ENCODE results near the gene LCE7A.
A peak's percentile ranks its signal among the peaks of the same experiment; 100 is the strongest.

LCE7A gene

DNA sequence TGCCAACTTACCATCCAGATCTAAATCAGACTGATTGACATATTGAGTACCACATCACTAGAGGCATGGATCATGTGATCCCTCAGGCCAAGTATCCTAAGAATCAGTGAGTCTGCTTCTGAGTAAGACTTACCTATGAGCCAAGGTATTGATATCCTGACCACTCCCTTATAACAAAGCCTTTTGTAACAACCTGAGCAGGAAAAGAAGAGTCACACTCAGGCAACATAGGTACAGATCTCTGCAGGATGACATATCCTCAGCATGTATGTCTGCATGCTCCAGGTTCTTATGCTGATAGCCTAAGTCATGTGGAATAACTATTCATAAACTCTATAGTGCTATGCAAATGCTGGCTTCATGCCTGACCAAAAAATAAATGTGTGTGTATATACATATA, 34.8 kb upstream of the LCE7A start:
- DNase-seq (ENCODE audit: low spot score) = no peak
- no peak overlapping the region for H3K27ac ChIP-seq (ENCODE audit: poor library complexity, severe bottlenecking)
- TF ChIP-seq, protein P1, sequence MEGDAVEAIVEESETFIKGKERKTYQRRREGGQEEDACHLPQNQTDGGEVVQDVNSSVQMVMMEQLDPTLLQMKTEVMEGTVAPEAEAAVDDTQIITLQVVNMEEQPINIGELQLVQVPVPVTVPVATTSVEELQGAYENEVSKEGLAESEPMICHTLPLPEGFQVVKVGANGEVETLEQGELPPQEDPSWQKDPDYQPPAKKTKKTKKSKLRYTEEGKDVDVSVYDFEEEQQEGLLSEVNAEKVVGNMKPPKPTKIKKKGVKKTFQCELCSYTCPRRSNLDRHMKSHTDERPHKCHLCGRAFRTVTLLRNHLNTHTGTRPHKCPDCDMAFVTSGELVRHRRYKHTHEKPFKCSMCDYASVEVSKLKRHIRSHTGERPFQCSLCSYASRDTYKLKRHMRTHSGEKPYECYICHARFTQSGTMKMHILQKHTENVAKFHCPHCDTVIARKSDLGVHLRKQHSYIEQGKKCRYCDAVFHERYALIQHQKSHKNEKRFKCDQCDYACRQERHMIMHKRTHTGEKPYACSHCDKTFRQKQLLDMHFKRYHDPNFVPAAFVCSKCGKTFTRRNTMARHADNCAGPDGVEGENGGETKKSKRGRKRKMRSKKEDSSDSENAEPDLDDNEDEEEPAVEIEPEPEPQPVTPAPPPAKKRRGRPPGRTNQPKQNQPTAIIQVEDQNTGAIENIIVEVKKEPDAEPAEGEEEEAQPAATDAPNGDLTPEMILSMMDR (IDR thresholded peaks at IDR 0.05; ENCODE audit: poor library complexity, severe bottlenecking) = no peak
- no peaks in the 10 kb centered on the region for H3K36me3 ChIP-seq (ENCODE audit: low read depth)
- H3K4me1 ChIP-seq (ENCODE audit: insufficient read depth, poor library complexity, severe bottlenecking) = no peaks in the 10 kb centered on the region
- H3K4me3 ChIP-seq (ENCODE audit: severe bottlenecking) = no peak overlapping the region
- no peaks in the 10 kb centered on the region for H3K9me3 ChIP-seq (ENCODE audit: severe bottlenecking)
- ATAC-seq (ENCODE audit: low read depth) = 0 out of 3 replicates have a peak, but pooled peaks have one; percentile 10
- H3K27me3 ChIP-seq (ENCODE audit: insufficient read depth, poor library complexity, severe bottlenecking) = no peaks in the 10 kb centered on the region

DNA sequence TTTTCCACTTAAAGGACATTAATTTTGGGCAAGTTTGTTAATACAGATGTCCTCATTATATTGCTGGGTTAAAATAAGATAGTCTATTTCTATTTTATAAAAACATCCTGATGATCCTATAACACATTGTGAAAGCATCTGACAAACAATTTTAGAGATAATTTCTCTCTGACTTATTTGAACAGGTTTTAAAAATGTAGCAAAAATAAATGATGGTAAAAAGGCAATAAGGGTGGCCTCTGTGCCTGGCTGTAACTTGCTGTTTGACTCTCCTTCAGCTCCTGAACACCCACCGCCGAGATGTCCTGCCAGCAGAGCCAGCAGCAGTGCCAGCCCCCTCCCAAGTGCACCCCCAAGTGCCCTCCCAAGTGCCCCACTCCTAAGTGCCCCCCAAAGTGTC, 32.6 kb upstream of the LCE7A start, which contains the start of gene LCE1A:
TSS of gene LCE1A (plus strand) at position 301 of the 400 bp plus-strand sequence. CDS start at position 301, 0 bp downstream.
- no peak for ATAC-seq (ENCODE audit: low read depth)
- Histone ChIP-seq H3K27ac (ENCODE audit: poor library complexity, severe bottlenecking) (no peak within 1 kb of the TSS), H3K36me3 (ENCODE audit: low read depth) (no peaks in the 10 kb centered on the region), H3K4me1 (ENCODE audit: insufficient read depth, poor library complexity, severe bottlenecking) (no peaks in the 10 kb centered on the region), H3K9me3 (ENCODE audit: severe bottlenecking) (no peaks in the 10 kb centered on the region), H3K27me3 (ENCODE audit: insufficient read depth, poor library complexity, severe bottlenecking) (no peaks in the 10 kb centered on the region), H3K4me3 (ENCODE audit: severe bottlenecking) (no peak within 1 kb of the TSS)
- TF ChIP-seq, protein P1 (IDR thresholded peaks at IDR 0.05; ENCODE audit: poor library complexity, severe bottlenecking) = no peak
- DNase-seq (ENCODE audit: low spot score) = no peak

- Histone ChIP-seq H3K36me3 (ENCODE audit: low read depth) (no peaks in the 10 kb centered on the region), H3K27ac (ENCODE audit: poor library complexity, severe bottlenecking) (no peak overlapping the region), H3K27me3 (ENCODE audit: insufficient read depth, poor library complexity, severe bottlenecking) (no peaks in the 10 kb centered on the region), H3K9me3 (ENCODE audit: severe bottlenecking) (no peaks in the 10 kb centered on the region), H3K4me3 (ENCODE audit: severe bottlenecking) (no peak overlapping the region), H3K4me1 (ENCODE audit: insufficient read depth, poor library complexity, severe bottlenecking) (no peaks in the 10 kb centered on the region)
- no peak for ATAC-seq (ENCODE audit: low read depth)
- no peak for DNase-seq (ENCODE audit: low spot score)
- TF ChIP-seq, protein P1 (IDR thresholded peaks at IDR 0.05; ENCODE audit: poor library complexity, severe bottlenecking) = no peak
Observed at GRCh38 chr1:152836870-152837269, 22.9 kb upstream of the LCE7A start.

DNA sequence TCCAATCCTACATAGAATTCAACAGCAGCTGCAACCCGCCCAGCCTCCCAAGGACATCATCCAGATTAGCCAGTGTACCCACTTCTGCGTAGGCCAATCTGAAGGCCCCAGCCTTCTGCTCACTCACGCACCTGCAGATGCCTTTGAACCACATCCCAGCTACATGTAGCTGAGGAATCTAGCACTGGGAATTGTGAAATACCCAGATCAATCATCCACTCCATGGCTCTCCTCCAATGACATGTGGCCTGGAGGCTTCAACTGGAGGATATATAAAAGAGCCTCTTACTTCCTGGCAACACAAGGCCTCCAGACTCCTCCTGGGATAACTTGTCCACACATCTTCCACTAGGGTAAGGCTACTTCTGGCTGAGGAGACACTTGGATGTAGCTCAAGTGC, 17.2 kb upstream of the LCE7A start, which contains the start of gene LCE6A:
TSS of gene LCE6A (plus strand) at position 301 of the 400 bp plus-strand sequence. CDS start 665 bp downstream, outside the sequence.
- H3K4me3 ChIP-seq (ENCODE audit: severe bottlenecking) = no peak within 1 kb of the TSS
- TF ChIP-seq, protein P1 (IDR thresholded peaks at IDR 0.05; ENCODE audit: poor library complexity, severe bottlenecking) = no peak
- no peak for ATAC-seq (ENCODE audit: low read depth)
- no peak for DNase-seq (ENCODE audit: low spot score)
- H3K27ac ChIP-seq (ENCODE audit: poor library complexity, severe bottlenecking) = no peak within 1 kb of the TSS
- H3K9me3 ChIP-seq (ENCODE audit: severe bottlenecking) = no peaks in the 10 kb centered on the region
- H3K27me3 ChIP-seq (ENCODE audit: insufficient read depth, poor library complexity, severe bottlenecking) = no peaks in the 10 kb centered on the region
- no peaks in the 10 kb centered on the region for H3K36me3 ChIP-seq (ENCODE audit: low read depth)
- no peaks in the 10 kb centered on the region for H3K4me1 ChIP-seq (ENCODE audit: insufficient read depth, poor library complexity, severe bottlenecking)

DNA sequence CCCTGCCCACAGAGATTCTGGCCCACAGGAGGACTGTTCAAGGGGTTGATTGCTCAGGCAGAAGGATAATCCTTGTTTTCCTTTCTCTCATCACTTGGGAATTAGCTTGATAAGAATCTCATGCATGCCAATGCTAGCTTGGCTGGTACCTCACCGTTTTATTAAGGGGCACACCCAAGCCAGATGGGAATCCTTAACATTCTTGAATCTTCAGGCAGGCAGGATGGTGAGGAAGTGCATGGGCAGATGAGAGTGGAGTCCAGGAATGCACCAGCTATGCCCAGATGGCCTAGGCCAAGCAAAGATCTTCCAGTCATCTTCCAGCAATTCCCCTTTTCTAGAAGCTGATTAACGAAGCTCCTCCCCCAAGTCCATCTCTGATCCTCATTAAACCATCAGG, 4.1 kb upstream of the LCE7A start:
- H3K27ac ChIP-seq (ENCODE audit: poor library complexity, severe bottlenecking) = peak overlapping the region; percentile 68
- H3K4me3 ChIP-seq (ENCODE audit: severe bottlenecking) = no peak overlapping the region
- no peaks in the 10 kb centered on the region for H3K36me3 ChIP-seq (ENCODE audit: low read depth)
- no peaks in the 10 kb centered on the region for H3K9me3 ChIP-seq (ENCODE audit: severe bottlenecking)
- peaks cover 3% of the 10 kb centered on the region for H3K4me1 ChIP-seq (ENCODE audit: insufficient read depth, poor library complexity, severe bottlenecking)
- no peaks in the 10 kb centered on the region for H3K27me3 ChIP-seq (ENCODE audit: insufficient read depth, poor library complexity, severe bottlenecking)
- TF ChIP-seq, protein P1 (IDR thresholded peaks at IDR 0.05; ENCODE audit: poor library complexity, severe bottlenecking) = no peak
- ATAC-seq (ENCODE audit: low read depth) (peak; percentile 91), DNase-seq (ENCODE audit: low spot score) (no peak)

Measured in RWPE2 (cell line).